Stimulated activated CD4-positive, alpha-beta T cell treated with anti-CD3 and anti-CD28 coated beads, Interleukin-4, amount 100 ng/mL, for 1 hour (primary cell): ENCODE data around the gene ARHGEF16.

Source experiments
- DNase-seq: peaks from one replicate; pipeline ENCODE4 v3.0.0-alpha.2; 2020

Gene ARHGEF16

GRCh38 chr1:3457910-3458883 is 3.7 kb downstream of the ARHGEF16 start:
- no peak for DNase-seq

GRCh38 chr1:3459051-3459908 is 4.8 kb downstream of the ARHGEF16 start:
- no peak for DNase-seq

GRCh38 chr1:3459940-3460671 is 5.6 kb downstream of the ARHGEF16 start:
- DNase-seq, result no peak

- no peak for DNase-seq
These were observed 6.2 kb downstream of the ARHGEF16 start for GRCh38 chr1:3460672-3461131.

- DNase-seq, result no peak
These were observed 6.9 kb downstream of the ARHGEF16 start for GRCh38 chr1:3461238-3461933.

GRCh38 chr1:3461934-3462275 is 7.4 kb downstream of the ARHGEF16 start:
- DNase-seq, result no peak

GRCh38 chr1:3462356-3463012 is 8.0 kb downstream of the ARHGEF16 start:
- DNase-seq, result no peak

GRCh38 chr1:3463013-3463385 is 8.5 kb downstream of the ARHGEF16 start:
- no peak for DNase-seq

GRCh38 chr1:3463408-3463863 is 9.0 kb downstream of the ARHGEF16 start:
- DNase-seq, result no peak

- no peak for DNase-seq
These were observed 9.6 kb downstream of the ARHGEF16 start for GRCh38 chr1:3463891-3464648.

GRCh38 chr1:3464649-3465025 is 10.2 kb downstream of the ARHGEF16 start:
- DNase-seq, result no peak

GRCh38 chr1:3465091-3465934 is 10.8 kb downstream of the ARHGEF16 start:
- no peak for DNase-seq

- DNase-seq, result no peak
These were observed 11.5 kb downstream of the ARHGEF16 start for GRCh38 chr1:3465935-3466321.

- no peak for DNase-seq
These were observed 12.1 kb downstream of the ARHGEF16 start for GRCh38 chr1:3466366-3467075.

- no peak for DNase-seq
These were observed 12.9 kb downstream of the ARHGEF16 start for GRCh38 chr1:3467096-3468036.

- DNase-seq, result no peak
These were observed 14.0 kb downstream of the ARHGEF16 start for GRCh38 chr1:3468236-3469103.
